Activated CD4-positive, alpha-beta memory T cell treated with anti-CD3 and anti-CD28 coated beads, Interleukin-2, amount 10 ng/mL, durations not matched to agents 7 days and 5 days (primary cell): ENCODE data around the gene GPR176. TPM values are rescaled to one million over a fixed set of nuclear protein-coding genes. Genes with fewer than 3 reads are reported as not detected.
A peak's percentile ranks its signal among the peaks of the same experiment; 100 is the strongest.

ENCODE experiments used
- CTCF ChIA-PET: fragments of 350-600 bp; sonication (Branson Sonifier 250); formaldehyde crosslinking; loops from one replicate; lab custom pipeline; 2021; ENCODE audit warnings: antibody characterized with exemption, inconsistent platforms; lab: Charles Lee
- POLR2A ChIA-PET: fragments of 350-600 bp; sonication (Branson Sonifier 250); formaldehyde crosslinking; loops from one replicate; lab custom pipeline; 2021; ENCODE audit warnings: antibody characterized with exemption; lab: Charles Lee
- DNase-seq: peaks from one replicate; pipeline ENCODE4 v3.0.0-alpha.2; 2020
- H3K27ac Mint-ChIP-seq: one replicate; pipeline ENCODE4 v1.8.0; 2021; ENCODE audit warnings: mild to moderate bottlenecking, mixed read lengths
- H3K27me3 Mint-ChIP-seq: one replicate; pipeline ENCODE4 v1.8.0; 2021; ENCODE audit warnings: mixed read lengths
- H3K36me3 Mint-ChIP-seq: one replicate; pipeline ENCODE4 v1.8.0; 2021; ENCODE audit warnings: low read depth, mixed read lengths
- H3K4me1 Mint-ChIP-seq: one replicate; pipeline ENCODE4 v1.8.0; 2021; ENCODE audit warnings: mixed read lengths
- H3K4me3 Mint-ChIP-seq: one replicate; pipeline ENCODE4 v1.8.0; 2021; ENCODE audit warnings: mild to moderate bottlenecking, mixed read lengths
- H3K9me3 Mint-ChIP-seq: one replicate; pipeline ENCODE4 v1.8.0; 2021; ENCODE audit warnings: mixed read lengths
- total RNA-seq, 2 experiments: library from RNA; stranded (reverse); gene quantifications; one replicate each; pipeline ENCODE4 v1.2.3, GENCODE V29; 2021

Gene GPR176, protein sequence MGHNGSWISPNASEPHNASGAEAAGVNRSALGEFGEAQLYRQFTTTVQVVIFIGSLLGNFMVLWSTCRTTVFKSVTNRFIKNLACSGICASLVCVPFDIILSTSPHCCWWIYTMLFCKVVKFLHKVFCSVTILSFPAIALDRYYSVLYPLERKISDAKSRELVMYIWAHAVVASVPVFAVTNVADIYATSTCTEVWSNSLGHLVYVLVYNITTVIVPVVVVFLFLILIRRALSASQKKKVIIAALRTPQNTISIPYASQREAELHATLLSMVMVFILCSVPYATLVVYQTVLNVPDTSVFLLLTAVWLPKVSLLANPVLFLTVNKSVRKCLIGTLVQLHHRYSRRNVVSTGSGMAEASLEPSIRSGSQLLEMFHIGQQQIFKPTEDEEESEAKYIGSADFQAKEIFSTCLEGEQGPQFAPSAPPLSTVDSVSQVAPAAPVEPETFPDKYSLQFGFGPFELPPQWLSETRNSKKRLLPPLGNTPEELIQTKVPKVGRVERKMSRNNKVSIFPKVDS
- total RNA-seq = under 1 TPM; 0.08 to 0.13 TPM

DNA sequence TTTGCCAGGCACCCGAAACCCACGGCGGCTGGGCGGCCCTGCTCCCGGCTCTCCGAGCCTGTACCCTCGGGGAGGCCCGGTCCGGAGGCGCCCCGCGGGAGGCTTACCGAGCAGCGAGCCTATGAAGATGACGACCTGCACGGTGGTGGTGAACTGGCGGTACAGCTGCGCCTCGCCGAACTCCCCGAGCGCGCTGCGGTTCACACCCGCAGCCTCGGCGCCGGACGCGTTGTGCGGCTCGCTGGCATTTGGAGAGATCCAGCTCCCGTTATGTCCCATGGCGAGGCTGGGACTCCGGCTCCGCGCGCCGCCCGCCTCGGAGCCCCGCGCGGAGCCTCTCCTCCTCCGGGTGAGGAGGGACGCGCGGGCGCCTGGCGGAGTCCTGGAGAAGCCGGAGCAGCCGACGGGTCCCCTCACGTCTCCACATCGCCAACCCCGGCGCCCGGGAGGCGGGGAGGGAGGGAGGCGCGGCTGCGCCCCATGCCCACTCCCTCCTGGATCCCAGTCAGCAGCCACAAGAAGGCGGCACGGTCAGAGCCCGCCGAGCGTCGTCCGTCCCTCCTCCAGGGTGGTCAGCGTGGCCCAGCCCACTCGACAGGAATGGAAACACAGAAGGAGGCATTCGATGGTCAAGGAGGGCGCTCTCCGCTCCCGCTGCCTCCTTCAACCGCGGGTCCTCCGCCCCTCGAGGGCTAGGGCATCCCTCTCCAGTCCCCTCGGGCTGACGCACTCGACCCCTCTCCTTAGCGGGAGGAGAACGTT is at the start of gene GPR176:
Gene GPR176, minus strand, starts transcription at position 519 of the 762 bp plus-strand sequence. Its CDS starts 240 bp downstream, at position 279.
- CTCF ChIA-PET = no interaction called here
- POLR2A ChIA-PET = interaction anchor here (1.3 kb wide), 1 partner anchor 14 kb away, joined by 4 read pairs; the partner anchor contains the start of gene EIF2AK4
- Mint-ChIP-seq H3K9me3 (no peaks in the 10 kb centered on the region), H3K36me3 (peaks cover 7% of the 10 kb centered on the region), H3K4me1 (peaks cover 22% of the 10 kb centered on the region), H3K4me3 (peak within 1 kb of the TSS; percentile 83), H3K27me3 (peaks cover 36% of the 10 kb centered on the region), H3K27ac (no peak within 1 kb of the TSS)
- peak; percentile 32 for DNase-seq

DNA sequence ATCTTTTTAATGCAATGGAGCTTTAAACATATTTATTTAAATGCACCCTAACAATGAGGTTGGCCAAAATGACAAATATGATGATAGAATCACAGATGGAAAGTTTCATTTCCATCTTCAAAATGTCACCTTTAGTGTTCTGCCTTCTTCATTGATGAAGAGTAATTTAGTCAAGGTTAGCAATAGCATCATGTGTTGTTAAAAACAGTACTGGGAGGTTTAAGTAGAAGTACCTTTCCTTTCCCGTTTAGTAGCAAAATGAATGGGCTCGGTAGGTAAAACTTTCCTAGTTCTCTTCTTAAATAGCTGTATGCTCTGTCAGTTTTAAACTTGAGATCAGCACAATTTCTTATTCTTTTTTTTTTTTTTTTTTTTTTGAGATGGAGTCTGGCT is 48.9 kb upstream of the GPR176 start:
- Mint-ChIP-seq H3K27me3 (no peaks in the 10 kb centered on the region), H3K4me1 (peaks cover 12% of the 10 kb centered on the region), H3K4me3 (no peak overlapping the region), H3K36me3 (peaks cover 43% of the 10 kb centered on the region), H3K9me3 (no peaks in the 10 kb centered on the region), H3K27ac (no peak overlapping the region)
- ChIA-PET POLR2A (no interaction called here), CTCF (interaction anchor here (0.6 kb wide), 1 partner anchor 305 kb away, joined by 3 read pairs; no protein-coding TSS in a partner anchor)
- no peak for DNase-seq

DNA sequence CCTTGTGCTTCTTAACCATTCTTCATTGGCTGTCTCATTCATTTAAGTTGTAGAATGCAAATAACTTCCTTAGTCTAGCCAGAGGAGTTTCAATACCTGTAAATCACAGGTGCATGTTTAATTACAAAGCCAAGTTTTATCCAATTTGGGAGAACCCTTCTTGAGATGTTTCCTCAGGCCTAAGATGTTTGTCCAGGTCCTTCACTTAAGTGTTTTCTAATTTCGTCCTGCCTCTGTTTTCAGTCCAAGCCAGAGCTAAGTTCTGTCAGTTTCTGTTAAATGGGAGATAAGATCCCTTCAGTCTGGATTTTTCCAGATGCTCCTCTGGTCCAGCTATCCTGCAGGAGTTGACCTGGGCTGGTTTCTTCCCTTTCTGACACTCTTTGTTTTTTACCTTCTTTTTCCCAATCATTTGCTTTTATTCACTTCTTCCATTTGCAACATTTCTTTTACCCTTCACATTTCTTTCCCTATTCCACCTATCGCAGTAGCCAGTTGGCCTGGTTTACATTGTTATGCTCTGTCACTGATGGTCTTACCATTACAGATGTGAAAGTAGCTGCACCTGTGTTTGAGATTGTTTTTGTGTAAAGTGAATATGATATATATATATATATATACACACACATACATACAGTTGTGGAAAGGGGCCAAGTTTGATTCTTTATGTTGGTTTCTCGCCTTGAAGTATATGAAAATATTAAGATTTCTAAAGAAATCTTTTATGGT is 48.4 kb upstream of the GPR176 start:
- H3K36me3 Mint-ChIP-seq = peaks cover 42% of the 10 kb centered on the region
- CTCF ChIA-PET = interaction anchor here (0.6 kb wide), 1 partner anchor 306 kb away, joined by 3 read pairs; no protein-coding TSS in a partner anchor
- no peak for DNase-seq
- peaks cover 12% of the 10 kb centered on the region for H3K4me1 Mint-ChIP-seq
- no peak overlapping the region for H3K4me3 Mint-ChIP-seq
- POLR2A ChIA-PET = no interaction called here
- no peak overlapping the region for H3K27ac Mint-ChIP-seq
- H3K9me3 Mint-ChIP-seq = no peaks in the 10 kb centered on the region
- H3K27me3 Mint-ChIP-seq = no peaks in the 10 kb centered on the region

DNA sequence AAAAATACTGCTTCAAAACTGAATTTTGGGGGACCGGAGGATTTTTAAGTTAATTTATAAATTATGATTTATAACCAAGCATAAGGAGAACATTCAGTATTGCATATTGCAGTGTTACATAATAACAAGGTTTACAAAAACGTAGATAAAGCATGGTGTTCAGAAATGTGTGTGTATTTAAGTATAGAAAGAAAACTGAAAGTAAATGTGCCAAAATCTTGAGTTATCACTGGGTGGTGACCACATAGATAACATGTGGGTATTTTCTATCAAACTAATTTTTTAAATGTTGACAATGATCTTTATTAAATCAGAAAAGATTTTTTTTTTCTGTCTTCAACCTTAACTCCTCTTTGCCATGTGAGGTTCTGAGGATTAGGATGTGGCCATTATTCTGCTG is 46.5 kb upstream of the GPR176 start:
- POLR2A ChIA-PET = interaction anchor here (1.3 kb wide), 1 partner anchor 41 kb away, joined by 3 read pairs; no protein-coding TSS in a partner anchor
- CTCF ChIA-PET = no interaction called here
- no peak overlapping the region for H3K4me3 Mint-ChIP-seq

DNA sequence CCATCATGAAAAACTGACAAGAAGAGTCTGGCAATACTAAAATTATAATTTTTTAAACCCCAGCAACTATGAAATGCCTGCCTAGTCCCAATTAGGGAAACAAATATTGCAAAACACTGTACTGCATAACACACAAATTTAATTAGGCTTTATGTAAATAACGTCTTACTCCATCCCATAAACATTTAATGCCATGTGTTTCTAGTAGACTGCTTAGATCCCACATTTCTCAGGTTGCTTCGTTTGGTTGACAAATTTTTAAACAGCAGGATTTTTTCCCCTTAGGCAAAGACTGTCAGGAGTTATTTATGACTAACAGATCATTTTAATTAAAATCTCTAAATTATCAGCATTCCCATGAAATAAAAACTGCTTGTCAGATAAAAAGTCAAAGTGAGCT is 43.7 kb upstream of the GPR176 start:
- CTCF ChIA-PET = no interaction called here
- POLR2A ChIA-PET = no interaction called here
- Mint-ChIP-seq H3K27ac (no peak overlapping the region), H3K27me3 (no peaks in the 10 kb centered on the region), H3K9me3 (no peaks in the 10 kb centered on the region), H3K4me3 (no peak overlapping the region), H3K36me3 (peaks cover 36% of the 10 kb centered on the region), H3K4me1 (peaks cover 11% of the 10 kb centered on the region)
- DNase-seq = no peak

More for the DNA sequence above, 46.5 kb upstream of the GPR176 start:
- H3K27me3 Mint-ChIP-seq = no peaks in the 10 kb centered on the region
- no peaks in the 10 kb centered on the region for H3K9me3 Mint-ChIP-seq
- no peak for DNase-seq
- H3K36me3 Mint-ChIP-seq = peaks cover 48% of the 10 kb centered on the region
- H3K27ac Mint-ChIP-seq = no peak overlapping the region
- H3K4me1 Mint-ChIP-seq = peaks cover 13% of the 10 kb centered on the region

DNA sequence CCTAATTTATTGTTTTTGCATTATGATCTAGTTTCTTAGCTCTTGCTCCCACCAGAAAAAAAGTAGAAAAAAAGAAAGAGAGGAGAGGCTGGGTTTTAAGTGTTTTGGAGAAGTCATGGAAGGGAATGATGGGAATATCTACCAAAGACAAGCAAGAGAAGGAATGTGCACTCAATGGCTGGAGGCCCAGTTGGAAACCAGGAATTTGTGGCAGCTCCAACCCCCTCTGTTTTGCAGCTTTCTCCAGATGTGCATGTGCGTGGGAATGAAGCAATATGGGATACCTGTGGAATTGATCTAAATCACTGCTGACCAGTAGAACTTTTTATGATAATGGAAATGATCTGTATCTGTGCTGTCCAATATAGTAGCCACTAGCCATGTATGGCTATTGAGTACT is 41.0 kb upstream of the GPR176 start:
- H3K9me3 Mint-ChIP-seq = no peaks in the 10 kb centered on the region
- DNase-seq = no peak
- peaks cover 1% of the 10 kb centered on the region for H3K4me1 Mint-ChIP-seq
- no peak overlapping the region for H3K27ac Mint-ChIP-seq
- peaks cover 39% of the 10 kb centered on the region for H3K36me3 Mint-ChIP-seq
- no peak overlapping the region for H3K4me3 Mint-ChIP-seq
- POLR2A ChIA-PET = no interaction called here
- H3K27me3 Mint-ChIP-seq = no peaks in the 10 kb centered on the region
- CTCF ChIA-PET = interaction anchor here (0.6 to 0.9 kb wide), 2 partner anchors 19 to 293 kb away, joined by 3 read pairs; no protein-coding TSS in a partner anchor

DNA sequence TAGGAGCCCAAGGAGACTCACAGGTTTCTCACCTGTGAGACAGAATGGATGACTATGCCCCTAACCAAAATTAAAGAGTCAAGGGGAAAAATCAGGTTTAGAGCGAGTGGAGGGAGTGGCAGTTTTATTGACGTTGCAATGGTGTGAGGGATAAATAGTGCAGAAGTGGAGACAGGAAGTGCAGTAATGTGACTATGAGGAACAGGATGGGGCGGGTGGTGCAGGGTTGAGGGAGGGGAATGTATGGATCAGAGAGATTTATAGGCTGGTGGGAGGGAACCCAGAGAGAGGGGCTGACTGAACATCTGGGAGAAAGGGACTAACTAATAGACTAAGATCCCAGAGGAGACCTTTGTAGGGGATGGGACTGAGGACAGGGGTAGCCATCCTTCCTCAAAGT is 40.3 kb upstream of the GPR176 start:
- no peaks in the 10 kb centered on the region for H3K27me3 Mint-ChIP-seq
- CTCF ChIA-PET = no interaction called here
- H3K9me3 Mint-ChIP-seq = no peaks in the 10 kb centered on the region

DNA sequence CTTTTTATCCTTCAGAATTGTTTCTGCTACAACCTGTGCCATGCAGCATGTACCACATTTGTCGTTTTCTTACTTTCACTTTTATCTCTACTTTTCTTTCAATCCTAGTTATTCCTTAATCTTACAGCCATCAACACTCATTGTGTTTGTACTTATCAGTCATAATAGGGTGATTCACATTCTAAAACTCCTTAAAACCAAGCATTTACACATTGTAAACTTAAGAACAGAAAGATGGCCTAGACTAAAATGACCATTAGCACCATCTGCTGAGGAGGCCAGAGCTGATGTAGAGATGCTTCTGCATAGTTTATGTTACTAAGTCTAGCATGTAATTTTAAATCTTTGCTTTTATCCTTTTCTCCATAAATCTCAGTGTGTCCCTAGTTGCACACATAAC is 39.3 kb upstream of the GPR176 start:
- Mint-ChIP-seq H3K9me3 (no peaks in the 10 kb centered on the region), H3K36me3 (peaks cover 33% of the 10 kb centered on the region), H3K4me1 (peaks cover 1% of the 10 kb centered on the region), H3K27ac (no peak overlapping the region), H3K4me3 (no peak overlapping the region), H3K27me3 (no peaks in the 10 kb centered on the region)
- DNase-seq = no peak
- POLR2A ChIA-PET = no interaction called here
- CTCF ChIA-PET = interaction anchor here (1.6 kb wide), 1 partner anchor 86 kb away, joined by 3 read pairs; no protein-coding TSS in a partner anchor

More for the DNA sequence above, 40.3 kb upstream of the GPR176 start:
- no peak for DNase-seq
- H3K36me3 Mint-ChIP-seq = peaks cover 33% of the 10 kb centered on the region
- no peak overlapping the region for H3K4me3 Mint-ChIP-seq
- no peak overlapping the region for H3K27ac Mint-ChIP-seq
- peaks cover 1% of the 10 kb centered on the region for H3K4me1 Mint-ChIP-seq
- POLR2A ChIA-PET = no interaction called here

DNA sequence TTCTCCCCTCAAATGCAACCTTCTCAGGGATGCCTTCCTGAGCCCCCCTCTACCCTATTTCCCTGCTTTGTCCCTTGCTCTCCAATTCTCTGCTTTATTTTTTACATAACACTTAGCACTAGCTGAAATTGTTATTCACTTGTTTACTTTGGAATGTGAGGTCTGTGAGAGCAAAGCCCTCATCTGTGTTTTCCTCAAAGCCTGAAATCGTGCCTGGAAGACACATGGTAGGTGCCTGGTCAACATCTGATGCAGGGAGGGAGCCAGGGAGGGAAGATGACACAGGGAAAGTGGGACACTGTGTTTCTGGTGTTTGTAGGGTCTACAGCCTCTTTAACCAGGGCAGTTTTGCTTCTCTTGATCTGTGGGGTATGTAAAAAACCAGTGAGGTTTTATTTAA is 37.4 kb upstream of the GPR176 start:
- CTCF ChIA-PET = no interaction called here
- no peak for DNase-seq

DNA sequence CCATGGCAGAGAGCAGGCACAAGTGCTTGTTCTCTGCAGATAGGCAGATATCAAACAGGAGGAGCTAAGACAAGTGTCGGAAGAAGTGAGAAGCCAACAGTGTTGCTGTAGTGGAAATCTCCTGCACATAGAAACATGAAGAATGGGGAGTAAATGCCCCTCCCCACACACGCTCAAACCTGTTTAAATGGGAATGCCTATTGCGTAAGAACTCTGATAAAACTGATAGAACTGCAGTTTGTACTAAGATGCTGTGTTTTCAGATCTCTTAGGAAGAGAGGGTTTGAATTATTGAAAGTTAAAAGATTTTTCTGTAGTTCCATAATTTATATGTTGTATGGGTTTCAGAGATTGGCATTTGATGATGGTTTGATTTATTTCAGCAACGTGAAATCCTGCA is 33.5 kb upstream of the GPR176 start:
- Mint-ChIP-seq H3K27ac (no peak overlapping the region), H3K27me3 (no peaks in the 10 kb centered on the region), H3K4me3 (no peak overlapping the region), H3K36me3 (peaks cover 37% of the 10 kb centered on the region), H3K9me3 (no peaks in the 10 kb centered on the region), H3K4me1 (peaks cover 6% of the 10 kb centered on the region)
- POLR2A ChIA-PET = no interaction called here
- DNase-seq = no peak
- CTCF ChIA-PET = interaction anchor here (0.6 kb wide), 1 partner anchor 35 kb away, joined by 3 read pairs; no protein-coding TSS in a partner anchor

More for the DNA sequence above, 37.4 kb upstream of the GPR176 start:
- Mint-ChIP-seq H3K4me1 (no peaks in the 10 kb centered on the region), H3K9me3 (no peaks in the 10 kb centered on the region), H3K4me3 (no peak overlapping the region), H3K36me3 (peaks cover 35% of the 10 kb centered on the region), H3K27ac (no peak overlapping the region), H3K27me3 (no peaks in the 10 kb centered on the region)
- POLR2A ChIA-PET = no interaction called here

DNA sequence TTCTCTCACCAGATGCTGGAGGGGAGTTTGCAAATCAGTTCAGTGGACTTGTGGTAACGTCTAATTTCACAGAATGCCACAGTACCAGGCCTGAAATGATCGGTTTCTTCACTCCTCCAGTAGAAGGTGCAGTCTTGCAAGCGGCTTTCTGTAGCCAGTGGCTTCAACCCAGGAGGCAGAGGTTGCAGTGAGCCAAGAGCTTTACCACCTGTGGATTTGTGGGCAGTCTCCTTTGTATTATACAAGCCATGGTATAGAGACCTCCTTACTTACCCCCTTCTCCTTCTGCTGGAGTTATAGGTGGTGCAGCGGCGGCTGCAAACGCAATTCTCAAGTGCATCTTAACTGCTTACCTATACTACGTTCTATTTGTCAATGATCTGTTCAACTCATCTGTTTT is 31.5 kb upstream of the GPR176 start:
- DNase-seq = no peak
- Mint-ChIP-seq H3K4me3 (no peak overlapping the region), H3K27me3 (no peaks in the 10 kb centered on the region), H3K36me3 (peaks cover 24% of the 10 kb centered on the region), H3K27ac (no peak overlapping the region), H3K4me1 (peaks cover 19% of the 10 kb centered on the region), H3K9me3 (no peaks in the 10 kb centered on the region)
- ChIA-PET CTCF (no interaction called here), POLR2A (no interaction called here)

DNA sequence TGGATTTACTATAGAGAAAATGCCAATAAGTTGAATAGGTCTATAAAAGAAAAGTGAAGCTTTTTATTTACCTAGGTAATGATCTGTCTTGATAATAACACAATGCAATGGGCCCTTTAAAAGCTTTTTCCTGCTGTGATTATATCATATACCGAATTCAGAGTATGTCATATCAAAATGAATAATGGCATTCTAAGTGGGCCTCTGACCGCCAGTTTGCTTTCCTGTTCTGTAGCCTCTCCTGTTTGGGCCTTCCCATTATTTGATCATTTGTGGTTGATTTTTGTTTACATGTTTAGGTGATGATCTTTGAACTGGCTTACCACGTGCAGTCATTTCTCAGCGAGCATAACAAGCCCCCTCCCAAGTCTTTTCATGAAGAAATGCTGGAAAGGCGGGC is 28.8 kb upstream of the GPR176 start:
- no peak overlapping the region for H3K4me3 Mint-ChIP-seq
- H3K27me3 Mint-ChIP-seq = no peaks in the 10 kb centered on the region
- ChIA-PET CTCF (no interaction called here), POLR2A (interaction anchor here (0.6 to 1.0 kb wide), 2 partner anchors 14 to 1467 kb away, joined by 3 to 6 read pairs; partner anchors contain the start of gene EIF2AK4)
- H3K4me1 Mint-ChIP-seq = peaks cover 19% of the 10 kb centered on the region
- H3K36me3 Mint-ChIP-seq = peaks cover 36% of the 10 kb centered on the region
- no peak for DNase-seq
- H3K27ac Mint-ChIP-seq = no peak overlapping the region
- H3K9me3 Mint-ChIP-seq = no peaks in the 10 kb centered on the region
